ENCODE data around the gene SCYGR3. TPM values are rescaled to one million over a fixed set of nuclear protein-coding genes. Genes with fewer than 3 reads are reported as not detected.

Gene SCYGR3, protein sequence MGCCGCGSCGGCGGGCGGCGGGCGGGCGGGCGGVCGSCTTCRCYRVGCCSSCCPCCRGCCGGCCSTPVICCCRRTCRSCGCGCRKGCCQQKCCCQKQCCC
- total RNA-seq (2022; extraction: Qiagen RNA extraction) = not detected in 5 replicates

DNA sequence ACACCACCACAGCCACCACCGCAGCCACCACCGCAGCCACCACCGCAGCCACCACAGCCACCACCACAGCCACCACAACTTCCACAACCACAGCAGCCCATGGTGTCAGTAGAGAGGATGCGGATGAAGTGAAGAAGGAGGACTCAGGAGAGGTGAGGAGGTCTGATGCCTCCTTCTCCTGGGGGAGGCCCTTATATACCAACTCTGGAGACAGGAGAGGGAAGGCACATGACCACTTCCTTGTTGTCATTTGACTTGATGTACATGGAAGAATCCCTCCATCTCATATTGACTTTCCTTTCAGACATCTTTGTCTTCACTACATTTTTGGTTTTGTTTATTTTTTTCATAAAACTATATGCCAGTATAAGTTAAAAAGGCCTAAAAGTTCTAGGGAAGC lies at the start of gene SCYGR3:
TSS of gene SCYGR3 (minus strand) at position 101 of the 400 bp plus-strand sequence. CDS start at position 101, 0 bp downstream.

DNA sequence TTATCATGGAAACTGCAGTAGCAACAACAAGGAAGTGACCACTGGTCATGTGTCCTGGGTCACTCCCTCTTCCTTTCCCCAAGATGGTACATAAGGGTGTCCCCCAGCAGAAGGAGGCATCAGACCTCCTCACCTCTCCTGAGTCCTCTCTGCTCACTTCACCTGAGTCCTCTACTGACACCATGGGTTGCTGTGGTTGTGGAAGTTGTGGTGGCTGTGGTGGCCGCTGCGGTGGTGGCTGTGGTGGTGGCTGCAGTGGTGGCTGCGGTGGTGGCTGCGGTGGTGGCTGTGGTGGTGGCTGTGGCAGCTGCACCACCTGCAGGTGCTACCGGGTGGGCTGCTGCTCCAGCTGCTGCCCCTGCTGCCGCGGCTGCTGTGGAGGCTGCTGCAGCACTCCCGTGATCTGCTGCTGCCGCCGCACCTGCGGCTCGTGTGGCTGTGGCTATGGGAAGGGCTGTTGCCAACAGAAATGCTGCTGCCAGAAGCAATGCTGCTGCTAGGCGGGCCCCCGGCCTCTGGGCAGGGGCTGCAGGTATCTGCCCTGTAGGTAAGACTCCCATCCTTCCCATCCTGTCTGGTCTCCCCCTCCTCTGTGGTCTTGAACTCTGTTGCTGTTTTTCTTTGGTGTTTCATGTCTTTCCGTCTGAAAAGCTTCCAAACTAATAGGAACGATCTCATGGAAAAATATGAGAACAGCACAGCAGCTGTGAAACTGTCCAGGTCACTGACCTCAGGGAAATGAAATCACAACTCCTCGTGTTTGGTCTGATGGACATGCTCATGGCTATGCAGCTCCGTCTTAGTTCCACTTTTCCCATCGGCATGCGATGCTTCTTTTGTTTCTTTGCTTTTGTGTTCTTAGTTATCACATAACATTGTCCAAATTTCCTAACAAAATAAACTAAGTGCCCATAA lies 2.9 kb upstream of the SCYGR3 start, which contains the start of gene SCYGR4:
TSS of gene SCYGR4 (plus strand) at position 183 of the 915 bp plus-strand sequence. CDS start at position 183, 0 bp downstream.

DNA sequence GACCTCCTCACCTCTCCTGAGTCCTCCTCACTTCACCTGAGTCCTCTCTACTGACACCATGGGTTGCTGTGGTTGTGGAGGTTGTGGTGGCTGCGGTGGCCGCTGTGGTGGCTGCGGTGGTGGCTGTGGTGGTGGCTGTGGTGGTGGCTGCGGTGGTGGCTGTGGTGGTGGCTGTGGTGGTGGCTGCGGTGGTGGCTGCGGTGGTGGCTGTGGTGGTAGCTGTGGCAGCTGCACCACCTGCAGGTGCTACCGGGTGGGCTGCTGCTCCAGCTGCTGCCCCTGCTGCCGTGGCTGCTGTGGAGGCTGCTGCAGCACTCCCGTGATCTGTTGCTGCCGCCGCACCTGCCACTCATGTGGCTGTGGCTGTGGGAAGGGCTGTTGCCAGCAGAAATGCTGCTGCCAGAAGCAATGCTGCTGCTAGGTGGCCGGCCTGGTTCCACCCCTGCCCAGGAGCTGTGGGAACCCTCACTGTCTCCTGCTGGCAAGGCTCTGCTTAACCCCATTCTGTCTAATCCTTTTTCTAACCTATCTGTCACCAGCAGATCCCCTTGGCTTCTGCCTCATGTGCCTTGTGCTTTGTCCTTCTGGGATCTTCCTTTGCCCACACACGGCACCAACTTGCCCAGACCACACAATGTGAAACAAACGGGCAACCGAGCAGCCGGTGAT lies 15.7 kb downstream of the SCYGR3 start, which contains the start of gene SCYGR2:
TSS of gene SCYGR2 (plus strand) at position 59 of the 669 bp plus-strand sequence. CDS start at position 59, 0 bp downstream.

Other genes with a start within 250 kb of the SCYGR3 start
- gene TM4SF20, start 235.5 kb downstream of the SCYGR3 start, total RNA-seq (2022; extraction: Qiagen RNA extraction) = 6.6 to 9.7 TPM (median 9.5 TPM) in 5 replicates
- not detected in 5 replicates for gene SCYGR1, start 226.9 kb downstream of the SCYGR3 start, total RNA-seq (2022; extraction: Qiagen RNA extraction)
- 106 to 132 TPM (median 120 TPM) in 5 replicates for gene AGFG1, start 142.7 kb downstream of the SCYGR3 start, total RNA-seq (2022; extraction: Qiagen RNA extraction)
- not detected in 5 replicates for gene SCYGR2, start 15.9 kb downstream of the SCYGR3 start, total RNA-seq (2022; extraction: Qiagen RNA extraction)
- gene SCYGR4, start 2.7 kb upstream of the SCYGR3 start, total RNA-seq (2022; extraction: Qiagen RNA extraction) = not detected in 5 replicates
- not detected in 5 replicates for gene SCYGR5, start 52.0 kb upstream of the SCYGR3 start, total RNA-seq (2022; extraction: Qiagen RNA extraction)
- 2.4 to 3.5 TPM (median 2.6 TPM) in 5 replicates for gene SLC19A3, start 103.2 kb upstream of the SCYGR3 start, total RNA-seq (2022; extraction: Qiagen RNA extraction)
- gene SCYGR6, start 109.9 kb upstream of the SCYGR3 start, total RNA-seq (2022; extraction: Qiagen RNA extraction) = not detected in 5 replicates
- not detected in 5 replicates for gene SCYGR7, start 113.5 kb upstream of the SCYGR3 start, total RNA-seq (2022; extraction: Qiagen RNA extraction)
- gene SCYGR8, start 131.1 kb upstream of the SCYGR3 start, total RNA-seq (2022; extraction: Qiagen RNA extraction) = not detected in 5 replicates
- gene CCL20, start 199.0 kb upstream of the SCYGR3 start, total RNA-seq (2022; extraction: Qiagen RNA extraction) = 2.7 to 7.7 TPM (median 5.4 TPM) in 5 replicates

Data from A549 treated with CORT108297 at 1 μM for 4 hours (cell line).